Islet of Langerhans (tissue), 1 donor: Measurements from ENCODE around the gene MYO1C.
A peak's percentile ranks its signal among the peaks of the same experiment; 100 is the strongest.

ENCODE experiments used
- FAIRE-seq: peaks from one replicate; lab custom pipeline; 2011; peaks lifted over from hg19 to GRCh38; lab: Jason Lieb, UNC

MYO1C gene

DNA sequence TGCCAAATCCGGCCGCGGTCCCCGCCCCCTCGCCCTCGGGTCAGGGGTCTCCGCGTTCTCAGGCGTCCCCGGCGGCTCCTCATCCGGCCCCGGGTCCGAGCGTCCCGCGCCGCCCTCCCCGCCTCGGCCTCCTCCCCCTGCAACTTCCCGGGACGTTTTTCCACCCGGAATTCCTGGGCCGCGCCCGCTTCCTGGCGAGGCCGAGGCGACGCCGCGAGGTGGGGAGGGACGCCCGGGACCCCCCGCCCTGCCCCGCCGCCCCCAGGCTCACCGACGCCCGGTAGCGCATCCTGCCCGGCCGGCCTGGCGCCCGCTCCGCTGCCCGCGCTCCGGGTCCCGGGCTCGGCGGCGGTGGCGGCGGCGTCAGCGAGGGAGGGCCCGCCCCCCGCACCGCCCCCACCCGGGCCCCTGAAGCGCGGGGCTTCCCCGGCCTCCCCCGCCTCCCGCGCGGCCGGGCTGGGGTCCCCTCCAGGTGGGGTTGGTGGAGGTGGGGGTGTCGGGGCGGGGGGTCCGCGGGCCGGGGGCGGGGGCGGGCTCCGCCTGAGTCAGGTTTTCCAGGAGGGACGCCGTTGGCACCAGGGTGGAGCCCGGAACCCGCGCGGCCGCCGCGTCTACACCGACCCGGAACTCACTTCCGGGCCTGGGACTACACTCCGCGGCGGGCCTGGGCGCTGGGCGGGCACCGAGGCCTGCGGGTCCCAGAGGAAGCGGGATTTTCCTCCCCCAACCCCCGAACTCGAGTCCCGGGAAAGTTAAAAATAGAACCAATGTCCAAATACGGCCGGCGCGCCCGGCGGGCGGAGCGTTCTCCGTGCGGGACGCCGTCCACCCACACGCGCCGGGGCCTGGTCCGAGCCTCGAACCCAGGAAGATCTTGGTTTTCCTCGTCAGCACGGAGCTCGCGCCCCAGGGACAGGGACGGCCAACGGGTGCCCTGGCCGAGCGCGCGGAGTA lies 6.8 kb downstream of the MYO1C start:
- no peak for FAIRE-seq

DNA sequence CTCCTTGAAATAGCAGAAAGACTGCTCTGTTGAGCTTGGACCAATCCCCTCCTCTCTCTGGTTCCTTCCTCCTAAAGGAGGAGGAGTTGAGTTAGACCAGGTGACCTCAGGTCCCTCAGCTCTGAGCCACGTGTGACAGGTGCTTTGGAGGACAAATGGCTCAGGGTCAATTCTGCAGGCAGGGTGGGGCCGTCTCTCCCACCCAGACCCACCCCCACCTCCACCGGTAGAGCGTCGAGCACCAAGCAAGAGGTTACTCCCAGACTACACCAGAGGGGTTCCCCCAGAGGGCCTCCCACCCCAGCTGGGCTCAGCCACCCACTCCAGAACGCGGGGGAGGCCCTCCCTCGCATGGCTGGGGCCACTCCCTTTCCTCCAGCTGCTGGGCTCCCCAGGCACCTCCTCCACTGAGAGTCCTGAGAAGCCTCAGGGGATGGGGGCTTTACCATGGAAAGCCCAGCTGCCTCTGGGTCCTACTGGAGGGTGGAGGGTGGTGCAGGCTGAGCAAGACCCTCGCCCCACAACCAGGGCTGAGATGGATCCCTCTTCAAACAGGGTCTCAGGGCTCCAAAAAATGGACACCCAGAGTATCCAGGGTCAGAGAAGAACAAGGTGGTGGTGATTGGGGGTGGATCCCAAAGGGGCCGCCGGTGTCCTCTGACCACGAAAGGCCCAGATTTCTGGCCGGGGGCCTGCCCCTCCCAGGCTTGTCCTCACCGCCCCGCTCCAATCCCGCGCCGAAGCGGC lies 7.6 kb downstream of the MYO1C start:
- peak; percentile 71 for FAIRE-seq

DNA sequence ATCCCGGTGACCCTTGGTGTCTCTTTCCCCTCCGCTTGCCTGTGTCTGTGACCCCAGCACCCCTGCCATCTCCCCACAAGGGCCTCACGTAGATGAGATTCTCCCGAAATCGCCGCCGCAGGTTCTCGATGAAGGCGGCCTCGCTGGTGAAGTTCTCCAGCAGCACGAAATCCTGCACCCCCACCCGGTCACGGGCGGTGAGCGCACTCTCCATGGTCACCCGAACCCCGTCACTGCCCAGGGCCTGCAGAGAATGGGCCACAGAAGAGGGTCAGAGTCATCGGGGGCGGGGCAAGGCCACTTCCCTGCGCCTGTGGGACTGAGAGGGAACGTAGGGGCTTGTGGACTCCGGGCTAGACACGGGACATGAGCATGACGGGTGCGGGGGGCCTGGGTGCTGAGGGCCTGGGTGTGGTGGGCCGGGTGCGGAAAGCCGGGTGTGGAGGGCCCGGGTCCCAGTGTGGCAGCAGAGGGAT lies 8.4 kb downstream of the MYO1C start:
- no peak for FAIRE-seq

DNA sequence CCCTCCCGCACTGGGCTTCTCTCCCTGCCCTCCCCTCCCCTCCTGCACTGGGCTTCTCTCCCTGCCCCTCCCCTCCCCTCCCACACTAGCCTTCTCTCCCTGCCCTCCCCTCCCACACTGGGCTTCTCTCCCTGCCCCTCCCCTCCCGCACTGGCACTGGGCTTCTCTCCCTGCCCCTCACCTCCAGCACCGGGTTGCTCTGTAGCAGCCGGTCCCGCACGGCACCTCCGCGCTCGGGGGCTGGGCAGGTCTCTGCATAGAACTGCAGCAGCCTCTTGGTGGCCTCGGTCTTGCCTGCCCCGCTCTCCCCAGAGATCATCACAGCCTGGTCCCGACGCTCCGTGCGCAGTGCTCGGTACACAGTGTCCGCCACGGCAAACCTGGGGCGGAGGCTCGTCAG lies 9.8 kb downstream of the MYO1C start:
- FAIRE-seq: no peak

DNA sequence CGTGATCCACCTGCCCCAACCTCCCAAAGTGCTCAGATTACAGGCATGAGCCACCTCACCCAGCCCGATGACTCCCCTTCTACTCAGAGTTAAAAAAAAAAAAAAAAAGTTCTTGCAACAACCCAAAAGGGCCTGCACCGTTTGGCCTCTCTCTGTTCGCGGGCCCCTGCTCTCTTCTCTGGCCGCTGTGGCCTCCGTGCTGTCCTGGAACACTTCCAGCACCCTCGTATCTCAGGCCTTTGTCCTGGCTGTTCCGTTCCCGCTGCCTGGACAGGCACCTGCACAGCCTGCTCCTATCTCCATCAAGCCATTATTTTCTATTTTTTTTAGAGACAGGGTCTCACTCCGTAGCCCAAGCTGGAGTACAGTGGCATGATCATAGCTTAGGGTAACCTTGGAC lies 10.8 kb downstream of the MYO1C start:
- FAIRE-seq: no peak

DNA sequence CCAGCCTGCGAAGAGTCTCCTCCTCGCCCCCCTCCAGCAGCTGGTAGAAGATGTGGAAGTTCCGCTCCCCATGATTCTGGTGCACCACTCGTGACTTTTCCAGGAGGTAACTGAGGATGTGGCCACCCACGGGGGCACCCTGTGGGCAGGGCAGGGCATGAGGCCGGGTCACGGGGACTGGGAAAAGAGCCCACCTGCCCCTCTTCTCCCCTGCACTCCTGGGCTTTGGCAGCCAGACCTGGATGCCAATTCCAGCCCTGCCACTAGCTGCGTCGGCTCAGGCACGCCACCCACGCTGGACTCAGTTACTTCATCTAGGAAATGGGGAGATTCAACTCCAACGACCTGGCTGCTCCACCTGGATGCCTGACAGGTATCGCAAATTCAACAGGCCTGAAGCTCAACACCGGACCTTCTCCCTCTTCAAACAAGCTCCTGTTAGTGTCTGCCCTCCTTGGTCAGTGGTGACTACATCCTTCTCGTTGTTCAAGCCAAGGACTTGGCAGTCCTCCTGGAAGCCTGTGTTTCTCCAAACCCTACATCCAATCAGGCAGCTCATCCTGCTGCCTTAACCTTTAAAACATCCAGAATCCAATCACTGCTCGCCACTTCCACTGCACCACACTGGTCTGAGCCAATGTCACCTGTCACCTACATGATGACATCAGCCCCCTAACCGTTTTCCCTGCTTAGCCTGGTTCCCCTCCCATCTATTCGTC lies 11.6 kb downstream of the MYO1C start:
- no peak for FAIRE-seq

DNA sequence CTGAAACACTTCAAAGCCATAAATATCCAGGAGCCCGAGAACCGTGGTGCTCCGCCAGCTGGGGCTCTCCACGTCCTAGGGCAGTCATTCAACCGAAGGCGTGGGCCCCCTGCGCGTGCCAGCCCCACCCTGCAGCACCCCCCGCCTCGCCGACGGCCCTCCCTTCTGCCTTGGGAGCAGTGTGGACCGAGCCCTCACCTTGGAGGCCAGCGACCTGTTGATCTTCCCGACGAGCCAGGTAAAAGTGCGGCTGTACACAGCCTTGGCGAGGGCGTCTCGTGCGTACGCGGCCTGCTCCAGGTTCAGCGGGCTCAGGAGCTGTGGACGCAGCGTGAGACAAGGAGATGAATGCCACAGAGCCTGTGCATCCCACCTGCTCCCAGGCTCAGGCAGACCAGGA lies 14.1 kb downstream of the MYO1C start:
- no peak for FAIRE-seq

DNA sequence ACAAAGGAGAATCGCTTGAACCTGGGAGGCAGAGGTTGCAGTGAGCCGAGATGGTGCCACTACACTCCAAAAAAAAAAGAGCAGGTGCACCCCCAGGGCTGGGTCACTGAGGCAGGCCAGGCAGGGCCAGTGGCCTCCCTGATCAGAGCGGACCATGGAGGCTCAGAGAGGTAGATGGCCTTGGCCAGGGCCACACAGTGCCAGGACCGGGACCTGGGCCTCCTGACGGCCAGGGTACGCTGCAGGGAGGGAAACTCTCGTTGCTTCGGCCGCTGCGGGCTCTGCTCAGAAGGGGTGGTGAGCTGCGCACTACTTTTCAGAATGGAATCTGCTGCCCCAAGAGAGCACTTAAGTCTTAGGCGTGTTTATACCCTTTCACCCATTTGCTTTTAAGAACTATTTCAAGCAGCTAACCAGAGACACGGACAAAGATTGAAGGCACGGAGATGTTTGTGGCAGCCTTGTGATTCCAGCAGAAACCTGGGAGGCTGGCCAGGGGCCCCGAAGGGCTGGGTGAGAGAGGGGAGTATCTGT lies 17.1 kb downstream of the MYO1C start:
- FAIRE-seq: no peak

DNA sequence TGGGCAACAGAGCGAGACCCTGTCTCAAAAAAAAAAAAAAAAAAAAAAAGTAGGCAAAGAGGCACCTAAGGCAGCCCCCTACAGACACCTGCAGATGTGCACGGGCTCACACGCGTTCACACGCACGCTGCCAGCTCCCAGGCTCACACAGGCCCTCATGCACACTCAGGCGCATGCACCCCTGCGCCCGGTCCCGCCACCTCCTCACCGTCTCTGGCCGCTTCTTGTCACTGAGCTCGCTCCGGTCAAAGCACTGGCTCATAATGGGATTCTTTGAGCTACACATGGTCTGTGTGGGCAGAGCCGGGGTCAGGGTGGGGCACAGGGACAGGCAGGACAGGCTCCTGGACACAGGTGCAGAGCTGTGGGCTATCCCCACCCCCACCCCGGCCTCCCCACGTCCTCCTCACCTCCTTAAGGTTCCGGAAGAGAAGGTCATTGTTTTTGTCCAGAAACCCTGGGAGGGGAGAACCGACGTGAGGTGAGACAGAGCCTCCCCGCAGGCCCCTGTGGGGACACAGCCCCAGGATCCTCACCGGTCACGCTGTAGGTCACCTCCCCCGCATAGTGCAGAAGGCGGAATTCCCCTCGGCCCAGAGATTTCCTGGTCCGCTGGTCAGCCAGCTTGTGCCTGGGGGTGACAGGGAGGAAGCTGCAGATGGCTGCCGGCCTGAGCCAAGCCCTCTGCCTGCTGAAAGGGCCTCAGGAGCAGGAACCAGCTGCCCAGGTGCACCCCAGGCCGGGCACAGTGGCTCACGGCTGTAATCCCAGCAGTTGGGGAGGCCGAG lies 17.9 kb downstream of the MYO1C start:
- no peak for FAIRE-seq

DNA sequence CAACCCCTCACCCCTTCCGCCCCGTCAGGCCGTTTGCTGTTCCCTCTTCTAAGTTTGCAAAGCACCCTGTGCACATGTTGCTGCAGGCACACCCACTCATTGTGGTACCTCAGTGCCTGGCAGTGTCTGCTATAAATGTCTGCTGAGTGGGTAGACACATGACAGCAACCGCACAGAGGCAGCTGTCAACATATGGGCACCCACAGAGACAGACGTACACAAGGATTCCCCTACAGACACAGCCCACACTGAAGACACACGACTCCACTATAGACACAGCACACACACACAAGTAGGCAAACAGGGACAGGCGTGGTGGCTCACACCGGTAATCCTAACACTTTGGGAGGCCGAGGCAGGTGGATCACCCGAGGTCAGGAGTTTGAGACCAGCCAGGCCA lies 18.6 kb downstream of the MYO1C start:
- no peak for FAIRE-seq

DNA sequence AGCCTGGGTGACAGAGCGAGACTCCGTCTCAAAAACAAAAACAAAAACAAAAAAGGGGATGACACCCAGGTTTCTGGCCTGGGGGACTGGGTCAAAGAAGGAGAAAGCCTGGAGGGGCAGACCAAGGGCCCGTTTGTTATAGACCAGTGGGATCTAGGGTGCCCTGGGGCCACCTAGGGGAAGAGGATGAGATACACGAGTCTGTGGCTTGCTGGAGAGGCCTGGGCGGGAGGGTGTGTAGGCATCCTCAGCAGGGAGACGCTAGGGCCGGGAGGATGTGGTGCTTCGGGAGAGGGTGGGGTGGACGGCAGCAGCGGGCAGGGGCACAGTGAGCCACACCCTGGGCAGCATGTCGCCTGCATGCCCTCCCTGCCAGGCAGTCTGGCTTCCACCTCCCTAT lies 19.3 kb downstream of the MYO1C start:
- no peak for FAIRE-seq

DNA sequence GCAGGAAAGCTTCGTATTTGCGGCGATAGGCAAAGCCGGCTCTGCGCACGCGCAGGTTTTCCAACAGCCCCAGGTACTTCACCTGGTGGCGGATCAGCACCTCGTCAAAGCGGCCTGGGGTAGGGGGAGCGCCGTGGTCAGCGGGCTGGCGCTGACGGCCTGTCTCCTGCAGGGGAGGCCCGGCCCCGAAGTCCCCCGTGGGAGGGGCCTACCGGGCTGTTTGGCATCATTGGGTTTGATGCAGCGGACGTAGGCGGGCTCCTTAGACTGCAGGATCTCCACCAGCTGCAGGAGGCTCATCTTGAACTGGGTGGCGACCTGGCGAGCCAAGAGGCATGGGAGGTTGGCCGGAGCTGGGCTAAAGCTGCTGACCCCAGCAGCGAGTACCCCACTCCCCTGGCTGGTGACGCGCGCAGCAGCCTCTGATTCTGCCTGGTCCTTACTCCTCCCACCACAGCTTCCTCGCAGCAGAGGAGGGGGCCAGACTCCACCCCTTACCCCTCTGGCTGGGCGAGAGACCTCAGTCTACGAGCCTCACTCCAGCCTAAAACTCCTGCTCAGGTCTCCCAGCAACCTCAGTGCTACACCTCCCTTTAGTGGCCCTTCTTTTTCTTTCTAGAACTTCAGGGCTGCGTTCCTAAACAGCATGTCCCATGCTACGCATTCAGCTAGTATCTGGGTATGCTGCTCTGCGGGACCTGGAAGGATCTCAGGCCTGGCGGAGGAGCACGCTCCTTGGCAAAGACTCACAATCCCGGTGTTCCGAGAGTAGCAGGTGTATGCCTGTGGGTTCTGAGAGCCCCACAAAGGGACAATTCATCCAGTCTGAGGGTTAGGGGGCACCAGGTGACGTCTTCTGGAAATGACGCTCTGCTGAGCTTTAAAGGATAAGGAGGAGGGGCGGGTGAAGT lies 20.3 kb downstream of the MYO1C start:
- no peak for FAIRE-seq

DNA sequence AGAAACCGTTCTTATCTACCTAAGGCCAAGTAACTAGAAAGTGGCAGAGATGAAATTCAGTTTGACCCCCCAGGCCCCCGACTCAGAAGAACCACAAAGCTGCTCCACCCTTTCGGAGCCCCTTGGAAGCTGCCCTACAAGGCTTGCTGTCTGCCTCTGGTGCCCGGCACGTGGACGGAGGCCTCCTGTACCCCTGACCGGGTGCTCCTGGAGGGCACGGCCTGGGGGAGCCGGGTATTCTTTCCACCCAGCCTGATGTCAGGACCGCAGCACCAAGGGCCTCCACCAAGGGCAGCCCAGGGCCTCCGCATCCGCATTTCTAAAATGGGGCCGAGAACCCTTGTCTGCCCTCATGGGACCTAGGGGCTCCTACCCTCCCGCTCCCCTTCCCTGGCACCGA lies 21.0 kb downstream of the MYO1C start:
- no peak for FAIRE-seq

DNA sequence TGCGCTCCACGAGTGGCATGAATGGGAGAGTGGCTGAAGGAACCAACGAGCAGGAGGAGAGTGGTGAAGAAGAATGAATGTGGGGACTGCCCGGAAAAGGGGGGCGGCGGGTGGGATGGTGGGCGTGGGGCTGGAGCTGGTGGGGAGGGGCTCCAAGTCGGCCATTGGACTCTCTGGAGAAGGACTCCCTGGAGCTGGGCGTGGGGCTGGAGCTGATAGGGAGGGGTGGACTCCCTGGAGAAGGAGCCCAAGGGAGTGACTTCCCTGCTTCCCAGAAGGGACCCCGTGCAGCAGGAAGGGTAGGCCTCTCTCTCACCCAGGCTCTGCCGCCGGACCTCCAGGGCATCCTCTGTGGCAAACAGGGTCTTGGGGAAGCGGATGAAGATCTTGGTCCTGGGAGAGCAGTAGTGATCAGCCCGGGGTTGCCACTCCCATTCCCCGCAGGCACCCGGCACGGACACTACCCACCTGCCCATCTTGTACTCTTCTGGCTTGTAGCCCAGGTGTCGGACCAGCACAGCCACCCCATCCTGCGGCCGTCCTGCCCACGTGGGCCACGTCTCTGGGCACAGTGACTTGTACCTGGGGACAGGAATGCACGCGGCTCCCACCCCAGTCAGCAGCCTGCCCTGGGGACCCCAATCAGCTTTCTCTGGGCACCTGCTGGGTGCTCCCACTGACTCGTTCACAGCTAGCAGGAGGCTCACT lies 21.6 kb downstream of the MYO1C start:
- no peak for FAIRE-seq

DNA sequence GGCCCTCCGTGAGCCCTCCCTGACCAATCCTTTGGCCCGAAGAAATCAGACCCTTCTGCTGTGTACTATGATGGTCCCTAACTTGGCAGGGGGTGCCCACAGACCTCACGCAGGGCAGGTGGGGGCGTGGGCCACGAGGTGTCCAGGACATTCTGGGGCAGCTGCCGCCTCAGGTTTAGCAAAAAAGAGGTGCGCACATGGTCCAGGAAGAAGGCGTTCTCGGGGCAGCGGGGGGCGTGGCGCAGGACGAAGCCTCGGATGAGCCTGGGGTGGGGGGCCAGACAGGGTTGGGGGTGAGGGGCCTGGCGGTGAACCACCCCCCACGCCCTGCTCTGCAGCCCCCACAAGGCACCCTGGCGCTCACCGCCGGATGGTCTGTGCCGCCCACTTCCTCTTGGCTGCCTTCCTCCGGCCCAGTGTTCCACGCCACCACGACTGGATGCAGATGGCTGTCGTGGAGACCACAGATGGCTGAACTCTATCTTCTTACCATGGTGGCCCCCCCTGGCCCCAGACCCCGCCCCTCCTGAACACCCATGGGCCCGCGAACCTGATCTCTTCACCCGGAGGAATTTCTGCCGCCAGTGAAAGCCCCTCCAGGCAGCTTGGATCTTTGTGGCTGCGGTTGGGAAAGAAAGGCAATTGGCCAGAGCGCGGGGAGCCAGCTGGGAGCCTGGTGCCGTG lies 22.3 kb downstream of the MYO1C start:
- no peak for FAIRE-seq

DNA sequence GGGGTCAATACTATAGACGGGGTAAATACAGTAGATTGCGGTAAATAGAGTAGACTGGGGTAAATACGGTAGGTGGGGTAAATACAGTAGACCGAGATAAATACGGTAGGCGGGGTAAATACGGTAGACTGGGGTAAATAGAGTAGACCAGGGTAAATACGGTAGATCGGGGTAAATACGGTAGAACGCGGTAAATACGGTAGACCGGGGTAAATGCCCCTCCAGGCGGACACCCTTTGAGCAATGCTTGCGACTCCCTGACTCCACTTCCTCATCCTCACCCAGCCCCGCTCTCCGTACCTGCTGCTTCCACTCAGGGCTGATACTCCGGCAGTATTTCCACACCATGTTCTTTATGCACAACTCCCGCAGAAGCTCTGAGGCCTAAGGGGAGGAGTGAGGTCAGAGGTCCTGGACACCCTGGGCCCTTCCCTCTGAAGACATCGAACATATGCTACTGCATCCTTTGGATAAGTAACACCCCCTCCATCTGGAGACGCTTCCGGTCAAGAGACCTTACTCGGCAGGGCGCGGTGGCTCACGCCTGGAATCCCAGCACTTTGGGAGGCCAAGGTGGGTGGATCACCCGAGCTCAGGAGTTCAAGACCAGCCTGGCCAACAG lies 23.1 kb downstream of the MYO1C start:
- no peak for FAIRE-seq

DNA sequence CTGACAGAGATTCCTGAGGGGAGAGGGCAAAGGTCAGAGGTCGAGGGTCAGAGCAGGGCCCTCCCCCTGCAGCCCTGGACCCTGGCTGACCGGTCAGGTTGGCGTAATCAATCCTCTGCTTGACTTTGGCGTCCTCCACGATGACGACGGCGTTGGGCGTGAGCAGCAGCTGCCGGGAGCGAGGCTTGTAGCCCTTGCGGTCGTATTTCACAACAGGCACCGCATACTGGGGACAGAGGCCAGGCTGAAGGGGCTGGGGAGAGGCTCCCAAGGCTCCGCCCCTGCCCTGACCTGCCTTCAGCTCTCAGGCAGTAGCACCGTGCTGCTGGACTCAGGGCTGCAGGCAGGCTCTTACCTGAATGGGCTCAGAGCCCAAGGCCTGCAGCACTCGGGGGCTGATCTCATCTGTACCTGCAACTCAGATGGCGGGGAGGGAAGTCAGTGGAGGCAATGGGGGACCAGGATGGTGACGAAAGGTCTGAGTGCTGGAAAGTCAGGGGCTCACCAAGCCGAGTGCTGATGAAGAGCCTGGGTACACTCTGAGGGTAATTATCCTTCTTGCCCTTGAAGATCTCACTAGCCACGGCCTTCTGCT lies 24.5 kb downstream of the MYO1C start:
- FAIRE-seq: no peak

DNA sequence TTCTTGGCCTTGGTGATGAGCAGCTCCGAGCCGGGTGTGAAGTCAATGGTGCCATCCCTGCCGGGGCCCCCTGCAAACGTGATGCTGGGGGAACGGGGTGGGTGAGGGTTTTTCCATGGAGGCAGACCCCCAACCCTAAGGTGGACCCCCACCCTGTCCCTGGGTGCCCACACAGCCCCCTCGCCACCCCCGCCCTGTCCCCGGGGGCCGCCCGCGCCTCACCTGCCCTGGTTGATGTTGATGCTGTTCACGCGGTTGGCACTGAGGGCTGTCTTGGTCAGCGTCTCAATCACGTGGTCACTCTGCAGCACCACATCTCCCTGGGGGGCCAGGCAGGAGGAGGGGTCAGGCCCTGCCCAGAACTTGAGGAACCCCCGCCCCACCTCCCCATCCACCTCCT lies 25.2 kb downstream of the MYO1C start:
- FAIRE-seq: no peak
